KMS-11 (cell line): Measurements from ENCODE around the gene MAPK7.

Experiments used
- H2AFZ ChIP-seq: fragments of 200-600 bp; sonication (generic); 2 replicates; pipeline ENCODE4 v1.6.1; 2016; ENCODE audit warnings: antibody characterized with exemption, mixed run types, low read depth
- H3K27ac ChIP-seq: fragments of 200-600 bp; sonication (generic); 2 replicates; pipeline ENCODE4 v1.6.1; 2016; ENCODE audit warnings: mild to moderate bottlenecking, mixed run types
- H3K27me3 ChIP-seq: fragments of 200-600 bp; sonication (generic); 2 replicates; pipeline ENCODE4 v1.6.1; 2017; ENCODE audit warnings: mild to moderate bottlenecking, low read depth, mixed run types, moderate library complexity; ENCODE audit not compliant: insufficient read depth
- H3K36me3 ChIP-seq: fragments of 200-600 bp; sonication (generic); 2 replicates; pipeline ENCODE4 v1.6.1; 2017; ENCODE audit warnings: mild to moderate bottlenecking, mixed run types; ENCODE audit not compliant: insufficient read depth
- H3K4me1 ChIP-seq: fragments of 200-600 bp; sonication (generic); 2 replicates; pipeline ENCODE4 v1.6.1; 2016; ENCODE audit warnings: mild to moderate bottlenecking, low read depth, mixed run types; ENCODE audit not compliant: poor library complexity, severe bottlenecking
- H3K4me2 ChIP-seq: fragments of 200-600 bp; sonication (generic); 2 replicates; pipeline ENCODE4 v1.7.0; 2016; ENCODE audit warnings: mild to moderate bottlenecking, mixed run types
- H3K4me3 ChIP-seq: fragments of 200-600 bp; sonication (generic); IDR thresholded peaks from 2 replicates; pipeline ENCODE4 v1.6.1; 2017; ENCODE audit warnings: low read depth, low read length, mixed read lengths; ENCODE audit not compliant: insufficient read depth
- H3K79me2 ChIP-seq: fragments of 200-600 bp; sonication (generic); 2 replicates; pipeline ENCODE4 v1.6.1; 2016; ENCODE audit warnings: low read depth, mixed run types; ENCODE audit not compliant: insufficient read depth
- H3K9ac ChIP-seq: fragments of 200-600 bp; sonication (generic); 2 replicates; pipeline ENCODE4 v1.6.1; 2016; ENCODE audit warnings: mild to moderate bottlenecking, mixed run types
- H4K20me1 ChIP-seq: fragments of 200-600 bp; sonication (generic); 2 replicates; pipeline ENCODE4 v1.6.1; 2016; ENCODE audit warnings: mild to moderate bottlenecking, mixed run types; ENCODE audit not compliant: insufficient read depth
- CTCF ChIP-seq: fragments of 200-600 bp; sonication (generic); conservative IDR thresholded peaks from 2 replicates; pipeline ENCODE4 v1.6.1; 2017; ENCODE audit warnings: low read depth, mild to moderate bottlenecking, antibody characterized with exemption, low read length, moderate library complexity, mixed read lengths

Gene MAPK7

GRCh38 chr17:19369846-19370492, 8.3 kb upstream of the MAPK7 start:
- Histone ChIP-seq H3K4me2 (no peak overlapping the region), H3K27me3 (no peaks in the 10 kb centered on the region), H3K27ac (no peak overlapping the region), H3K79me2 (no peaks in the 10 kb centered on the region), H3K36me3 (no peaks in the 10 kb centered on the region), H3K9ac (no peak overlapping the region), H3K4me3 (no peak overlapping the region), H2AFZ (no peak overlapping the region), H3K4me1 (no peaks in the 10 kb centered on the region), H4K20me1 (no peaks in the 10 kb centered on the region)
- TF ChIP-seq CTCF, result no peak

GRCh38 chr17:19370493-19370960, 7.8 kb upstream of the MAPK7 start:
- H3K27ac ChIP-seq, result no peak overlapping the region
- no peaks in the 10 kb centered on the region for H3K4me1 ChIP-seq
- H2AFZ ChIP-seq, result no peak overlapping the region
- no peak overlapping the region for H3K4me3 ChIP-seq
- H3K9ac ChIP-seq, result no peak overlapping the region
- no peak overlapping the region for H3K4me2 ChIP-seq
- no peak for TF ChIP-seq CTCF
- H4K20me1 ChIP-seq, result no peaks in the 10 kb centered on the region
- H3K27me3 ChIP-seq, result no peaks in the 10 kb centered on the region
- no peaks in the 10 kb centered on the region for H3K36me3 ChIP-seq
- H3K79me2 ChIP-seq, result no peaks in the 10 kb centered on the region

- H4K20me1 ChIP-seq, result no peaks in the 10 kb centered on the region
- H3K27me3 ChIP-seq, result no peaks in the 10 kb centered on the region
- no peak for TF ChIP-seq CTCF
- peaks cover 2% of the 10 kb centered on the region for H3K4me1 ChIP-seq
- no peak overlapping the region for H3K4me2 ChIP-seq
- no peak overlapping the region for H3K9ac ChIP-seq
- no peaks in the 10 kb centered on the region for H3K36me3 ChIP-seq
- H2AFZ ChIP-seq, result no peak overlapping the region
- no peak overlapping the region for H3K4me3 ChIP-seq
- no peaks in the 10 kb centered on the region for H3K79me2 ChIP-seq
- H3K27ac ChIP-seq, result no peak overlapping the region
Observed at GRCh38 chr17:19371259-19372010, 6.9 kb upstream of the MAPK7 start.

GRCh38 chr17:19372011-19372370, 6.3 kb upstream of the MAPK7 start:
- Histone ChIP-seq H3K4me2 (no peak overlapping the region), H3K4me1 (peaks cover 6% of the 10 kb centered on the region), H3K27me3 (no peaks in the 10 kb centered on the region), H3K79me2 (no peaks in the 10 kb centered on the region), H3K4me3 (no peak overlapping the region), H3K9ac (no peak overlapping the region), H3K27ac (no peak overlapping the region), H4K20me1 (no peaks in the 10 kb centered on the region), H3K36me3 (no peaks in the 10 kb centered on the region), H2AFZ (no peak overlapping the region)
- no peak for TF ChIP-seq CTCF
